ENCODE measurements around the gene DNASE1L3. TPM values are rescaled to one million over a fixed set of nuclear protein-coding genes. Genes with fewer than 3 reads are reported as not detected.

DNASE1L3 gene
- total and polyA plus RNA-seq, 2 of the 4 experiments (the other 2 are of a cell fraction), result not detected

GRCh38 chr3:58237941-58238681 lies 27.3 kb upstream of the DNASE1L3 start:
- ChIA-PET CTCF (interaction anchor here (0.6 to 1.6 kb wide), 3 partner anchors 21 to 57 kb away, joined by 3 to 5 read pairs (median 3); no protein-coding TSS in a partner anchor), POLR2A (ENCODE audit: unreplicated experiment) (no interaction called here)
- Histone ChIP-seq H2BK20ac (ENCODE audit: low read depth, low read length) (no peak overlapping the region), H3K27me3 (ENCODE audit: control insufficient read depth, insufficient read depth, low read length) (peaks cover 3% of the 10 kb centered on the region; the same call in 1 of the 2 replicates), H4K5ac (ENCODE audit: low read depth, low read length) (no peak overlapping the region), H3K18ac (ENCODE audit: low read depth, low read length) (no peak overlapping the region), H3K9me3 (ENCODE audit: control insufficient read depth, insufficient read depth, low read length) (no peaks in the 10 kb centered on the region), H4K91ac (ENCODE audit: insufficient read depth, low read depth, low read length) (no peak overlapping the region; the same call in 1 of the 2 replicates), H3K9ac (ENCODE audit: low read depth, low read length) (peak overlapping the region; percentile 67), H3K4me2 (ENCODE audit: low read depth, low read length) (peak overlapping the region; percentile 83), H3K23ac (ENCODE audit: low read depth, low read length) (peak overlapping the region; percentile 82), H3K4ac (ENCODE audit: low read depth, low read length) (no peak overlapping the region; the same call in 1 of the 2 replicates), H2AFZ (replicated peaks; ENCODE audit: low read length, poor library complexity) (peak overlapping the region; percentile 99), H3K4me1 (ENCODE audit: control insufficient read depth, insufficient read depth, low read length) (peaks cover 5% of the 10 kb centered on the region; the same call in 1 of the 2 replicates), H2BK5ac (ENCODE audit: low read depth, low read length, poor library complexity, severe bottlenecking) (no peak overlapping the region), H3K36me3 (ENCODE audit: control insufficient read depth, insufficient read depth, low read length) (no peaks in the 10 kb centered on the region), H3K9me1 (ENCODE audit: insufficient read depth, low read length) (no peaks in the 10 kb centered on the region), H4K20me1 (ENCODE audit: insufficient read depth, low read length) (0 out of 2 replicates have a peak, but pooled peaks cover 6% of the 10 kb centered on the region), H2AK9ac (replicated peaks; ENCODE audit: low read depth, low read length, poor library complexity) (peak overlapping the region; percentile 87), H2BK120ac (ENCODE audit: low read depth, low read length) (no peak overlapping the region), H3K56ac (ENCODE audit: extremely low read depth, insufficient read depth, low read length) (no peak overlapping the region), H4K8ac (ENCODE audit: low read depth in 2 of 2, low read length in 2 of 2) (peak overlapping the region; percentile 40 to 64; a peak in 2 of 4 replicates), H3K4me3 (ENCODE audit: insufficient read depth, low read depth, low read length) (peak overlapping the region; percentile 99), H2BK15ac (ENCODE audit: low read depth, low read length) (no peak overlapping the region), H3K14ac (replicated peaks; ENCODE audit: low read depth, low read length) (0 out of 2 replicates have a peak overlapping the region, but pooled peaks have one; percentile 9), H3K79me1 (ENCODE audit: low read depth in 1 of 2, low read length in 2 of 2) (peaks cover 17 to 33% of the 10 kb centered on the region in 2 experiments), H3K27ac (ENCODE audit: insufficient read depth, low read length) (peak overlapping the region; percentile 3; the same call in 1 of the 2 replicates), H2AK5ac (ENCODE audit: low read depth, low read length) (no peak overlapping the region; the same call in 1 of the 2 replicates)
- dilution Hi-C loops (cut with HindIII; ENCODE audit: low sequenced_read_pairs, unreplicated experiment) (no loop called here), in situ Hi-C loops (cut with MboI; ENCODE audit: low sequenced_read_pairs) (no loop called here), intact Hi-C loops (cut with micrococcal nuclease) (loop anchor here (1.0 to 2.0 kb wide), 2 partner anchors 9 to 63 kb away; no protein-coding TSS in a partner anchor)
- no TSS peak for BruUV-seq (replicated peaks)
- WGBS, 2 experiments (ENCODE audit: extremely low coverage in 2 of 2, insufficient read length in 1 of 2), result 0% methylated on average over 21 of the region's 53 CpGs; no CpG with 5 or more reads in 1 of the 2 experiments
- peak; percentile 21 for DNase-seq
- TF ChIP-seq, protein P1, sequence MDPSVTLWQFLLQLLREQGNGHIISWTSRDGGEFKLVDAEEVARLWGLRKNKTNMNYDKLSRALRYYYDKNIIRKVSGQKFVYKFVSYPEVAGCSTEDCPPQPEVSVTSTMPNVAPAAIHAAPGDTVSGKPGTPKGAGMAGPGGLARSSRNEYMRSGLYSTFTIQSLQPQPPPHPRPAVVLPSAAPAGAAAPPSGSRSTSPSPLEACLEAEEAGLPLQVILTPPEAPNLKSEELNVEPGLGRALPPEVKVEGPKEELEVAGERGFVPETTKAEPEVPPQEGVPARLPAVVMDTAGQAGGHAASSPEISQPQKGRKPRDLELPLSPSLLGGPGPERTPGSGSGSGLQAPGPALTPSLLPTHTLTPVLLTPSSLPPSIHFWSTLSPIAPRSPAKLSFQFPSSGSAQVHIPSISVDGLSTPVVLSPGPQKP (IDR thresholded peaks at IDR 0.05; ENCODE audit: borderline replicate concordance, low read depth, low read length), result no peak
- TF ChIP-seq CEBPB (IDR thresholded peaks at IDR 0.05; ENCODE audit: low read depth, low read length) (peak; percentile 82), BHLHE40 (IDR thresholded peaks at IDR 0.05; ENCODE audit: low read depth, low read length) (peak; percentile 83), MXI1 (IDR thresholded peaks at IDR 0.05; ENCODE audit: borderline replicate concordance, low read depth, low read length) (peak; percentile 71; the same call in 1 of the 2 replicates)
- ATAC-seq (ENCODE audit: low read depth), result peak; percentile 59

Data from IMR-90 (cell line).